Dermis lymphatic vessel endothelial cell (primary cell): ENCODE data around the gene KRTAP9-8. TPM values are rescaled to one million over a fixed set of nuclear protein-coding genes. Genes with fewer than 3 reads are reported as not detected.

Experiments
- total RNA-seq: library from RNA; depleted of rRNA; stranded (reverse); fragments of >200 nt; gene quantifications from 2 replicates; pipeline ENCODE4 v1.2.1, GENCODE V29; 2014

The KRTAP9-8 gene, protein sequence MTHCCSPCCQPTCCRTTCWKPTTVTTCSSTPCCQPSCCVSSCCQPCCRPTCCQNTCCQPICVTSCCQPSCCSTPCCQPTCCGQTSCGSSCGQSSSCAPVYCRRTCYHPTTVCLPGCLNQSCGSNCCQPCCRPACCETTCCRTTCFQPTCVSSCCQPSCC
- total RNA-seq: not detected in 2 replicates

DNA sequence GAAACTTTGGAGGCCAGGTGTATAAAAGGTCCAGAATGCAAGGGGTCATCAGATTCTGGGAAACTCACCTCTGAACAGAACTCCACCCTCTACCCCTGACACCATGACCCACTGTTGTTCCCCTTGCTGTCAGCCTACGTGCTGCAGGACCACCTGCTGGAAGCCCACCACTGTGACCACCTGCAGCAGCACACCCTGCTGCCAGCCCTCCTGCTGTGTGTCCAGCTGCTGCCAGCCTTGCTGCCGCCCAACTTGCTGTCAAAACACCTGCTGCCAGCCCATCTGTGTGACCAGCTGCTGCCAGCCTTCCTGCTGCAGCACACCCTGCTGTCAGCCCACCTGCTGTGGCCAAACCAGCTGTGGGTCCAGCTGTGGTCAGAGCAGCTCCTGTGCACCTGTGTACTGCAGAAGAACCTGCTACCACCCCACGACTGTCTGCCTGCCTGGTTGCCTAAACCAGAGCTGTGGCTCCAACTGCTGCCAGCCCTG is at the start of gene KRTAP9-8:
TSS of gene KRTAP9-8 (plus strand) at position 51 of the 489 bp plus-strand sequence. CDS start at position 104, 53 bp downstream.

DNA sequence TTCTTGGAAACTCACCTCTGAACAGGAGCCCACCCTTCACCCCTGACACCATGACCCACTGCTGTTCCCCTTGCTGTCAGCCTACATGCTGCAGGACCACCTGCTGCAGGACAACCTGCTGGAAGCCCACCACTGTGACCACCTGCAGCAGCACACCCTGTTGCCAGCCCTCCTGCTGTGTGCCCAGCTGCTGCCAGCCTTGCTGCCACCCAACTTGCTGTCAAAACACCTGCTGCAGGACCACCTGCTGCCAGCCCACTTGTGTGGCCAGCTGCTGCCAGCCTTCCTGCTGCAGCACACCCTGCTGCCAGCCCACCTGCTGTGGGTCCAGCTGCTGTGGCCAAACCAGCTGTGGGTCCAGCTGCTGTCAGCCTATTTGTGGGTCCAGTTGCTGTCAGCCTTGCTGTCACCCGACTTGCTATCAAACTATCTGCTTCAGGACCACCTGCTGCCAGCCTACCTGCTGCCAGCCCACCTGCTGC is 47.9 kb upstream of the KRTAP9-8 start, which contains the start of gene KRTAP9-1:
TSS of gene KRTAP9-1 (plus strand) at position 51 of the 482 bp plus-strand sequence. CDS start at position 51, 0 bp downstream.

DNA sequence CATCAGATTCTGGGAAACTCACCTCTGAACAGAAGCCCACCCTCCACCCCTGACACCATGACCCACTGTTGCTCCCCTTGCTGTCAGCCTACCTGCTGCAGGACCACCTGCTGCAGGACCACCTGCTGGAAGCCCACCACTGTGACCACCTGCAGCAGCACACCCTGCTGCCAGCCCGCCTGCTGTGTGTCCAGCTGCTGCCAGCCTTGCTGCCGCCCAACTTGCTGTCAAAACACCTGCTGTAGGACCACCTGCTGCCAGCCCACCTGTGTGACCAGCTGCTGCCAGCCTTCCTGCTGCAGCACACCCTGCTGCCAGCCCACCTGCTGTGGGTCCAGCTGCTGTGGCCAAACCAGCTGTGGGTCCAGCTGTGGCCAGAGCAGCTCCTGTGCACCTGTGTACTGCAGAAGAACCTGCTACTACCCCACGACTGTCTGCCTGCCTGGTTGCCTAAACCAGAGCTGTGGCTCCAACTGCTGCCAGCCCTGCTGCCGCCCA is 11.2 kb upstream of the KRTAP9-8 start, which contains the start of gene KRTAP9-2:
TSS of gene KRTAP9-2 (plus strand) at position 51 of the 498 bp plus-strand sequence. CDS start at position 58, 7 bp downstream.

DNA sequence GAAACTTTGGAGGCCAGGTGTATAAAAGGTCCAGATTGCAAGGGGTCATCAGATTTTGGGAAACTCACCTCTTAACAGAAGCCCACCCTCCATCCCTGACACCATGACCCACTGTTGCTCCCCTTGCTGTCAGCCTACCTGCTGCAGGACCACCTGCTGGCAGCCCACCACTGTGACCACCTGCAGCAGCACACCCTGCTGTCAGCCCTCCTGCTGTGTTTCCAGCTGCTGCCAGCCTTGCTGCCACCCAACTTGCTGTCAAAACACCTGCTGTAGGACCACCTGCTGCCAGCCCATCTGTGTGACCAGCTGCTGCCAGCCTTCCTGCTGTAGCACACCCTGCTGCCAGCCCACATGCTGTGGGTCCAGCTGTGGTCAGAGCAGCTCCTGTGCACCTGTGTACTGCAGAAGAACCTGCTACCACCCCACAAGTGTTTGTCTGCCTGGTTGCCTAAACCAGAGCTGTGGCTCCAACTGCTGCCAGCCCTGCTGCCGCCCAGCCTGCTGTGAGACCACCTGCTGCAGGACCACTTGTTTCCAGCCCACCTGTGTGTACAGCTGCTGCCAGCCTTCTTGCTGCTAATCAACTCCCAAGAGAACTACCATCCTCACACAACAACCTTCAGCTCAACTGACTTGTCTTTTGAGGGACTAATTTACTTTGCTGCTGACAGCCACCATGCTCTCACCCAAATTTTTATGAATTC is 5.2 kb upstream of the KRTAP9-8 start, which contains the start of gene KRTAP9-3:
TSS of gene KRTAP9-3 (plus strand) at position 51 of the 707 bp plus-strand sequence. CDS start at position 104, 53 bp downstream.

DNA sequence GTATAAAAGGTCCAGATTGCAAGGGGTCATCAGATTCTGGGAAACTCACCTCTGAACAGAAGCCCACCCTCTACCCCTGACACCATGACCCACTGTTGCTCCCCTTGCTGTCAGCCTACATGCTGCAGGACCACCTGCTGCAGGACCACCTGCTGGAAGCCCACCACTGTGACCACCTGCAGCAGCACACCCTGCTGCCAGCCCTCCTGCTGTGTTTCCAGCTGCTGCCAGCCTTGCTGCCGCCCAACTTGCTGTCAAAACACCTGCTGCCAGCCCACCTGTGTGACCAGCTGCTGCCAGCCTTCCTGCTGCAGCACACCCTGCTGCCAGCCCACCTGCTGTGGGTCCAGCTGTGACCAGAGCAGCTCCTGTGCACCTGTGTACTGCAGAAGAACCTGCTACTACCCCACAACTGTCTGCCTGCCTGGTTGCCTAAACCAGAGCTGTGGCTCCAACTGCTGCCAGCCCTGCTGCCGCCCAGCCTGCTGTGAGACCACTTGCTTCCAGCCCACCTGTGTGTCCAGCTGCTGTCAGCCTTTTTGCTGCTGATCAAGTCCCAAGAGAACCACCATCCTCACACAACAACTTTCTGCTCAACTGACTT is 11.9 kb downstream of the KRTAP9-8 start, which contains the start of gene KRTAP9-4:
TSS of gene KRTAP9-4 (plus strand) at position 51 of the 604 bp plus-strand sequence. CDS start at position 85, 34 bp downstream.

DNA sequence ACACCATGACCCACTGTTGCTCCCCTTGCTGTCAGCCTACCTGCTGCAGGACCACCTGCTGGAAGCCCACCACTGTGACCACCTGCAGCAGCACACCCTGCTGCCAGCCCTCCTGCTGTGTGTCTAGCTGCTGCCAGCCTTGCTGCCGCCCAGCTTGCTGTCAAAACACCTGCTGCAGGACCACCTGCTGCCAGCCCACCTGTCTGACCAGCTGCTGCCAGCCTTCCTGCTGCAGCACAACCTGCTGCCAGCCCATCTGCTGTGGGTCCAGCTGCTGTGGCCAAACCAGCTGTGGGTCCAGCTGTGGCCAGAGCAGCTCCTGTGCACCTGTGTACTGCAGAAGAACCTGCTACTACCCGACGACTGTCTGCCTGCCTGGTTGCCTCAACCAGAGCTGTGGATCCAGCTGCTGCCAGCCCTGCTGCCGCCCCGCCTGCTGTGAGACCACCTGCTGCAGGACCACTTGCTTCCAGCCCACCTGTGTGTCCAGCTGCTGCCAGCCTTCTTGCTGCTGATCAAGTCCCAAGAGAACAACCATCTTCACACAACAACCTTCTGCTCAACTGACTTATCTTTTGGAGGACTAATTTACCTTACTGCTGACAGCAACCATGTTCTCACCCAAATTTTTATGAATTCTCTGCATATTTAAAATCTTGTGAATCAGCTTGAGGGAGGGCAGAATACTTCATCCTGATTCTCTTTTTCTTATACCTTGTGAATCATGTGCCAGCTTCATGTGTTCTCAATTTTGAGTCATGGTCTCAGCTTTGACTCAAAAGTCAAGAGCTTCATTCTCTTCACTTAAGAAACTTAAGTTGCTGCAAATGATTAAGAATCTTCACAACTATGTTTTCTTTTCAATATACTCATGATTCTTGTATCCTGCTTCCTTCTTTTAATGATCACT is 17.8 kb downstream of the KRTAP9-8 start, which contains the start of gene KRTAP9-9:
TSS of gene KRTAP9-9 (plus strand) at position 4 of the 910 bp plus-strand sequence.

DNA sequence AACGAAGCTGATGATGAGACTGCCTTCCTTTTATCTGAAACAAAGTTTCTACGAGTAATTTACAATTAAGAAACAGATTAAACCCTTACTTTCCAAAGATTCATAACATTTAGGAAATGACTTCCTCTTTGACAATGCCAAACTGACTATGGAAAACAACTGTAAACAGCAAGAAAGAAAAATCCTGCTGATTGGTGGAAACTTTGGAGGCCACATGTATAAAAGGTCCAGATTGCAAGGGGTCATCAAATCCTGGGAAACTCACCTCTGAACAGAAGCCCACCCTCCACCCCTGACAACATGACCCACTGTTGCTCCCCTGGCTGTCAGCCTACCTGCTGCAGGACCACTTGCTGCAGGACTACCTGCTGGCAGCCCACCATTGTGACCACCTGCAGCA is 27.3 kb downstream of the KRTAP9-8 start, which contains the start of gene KRTAP9-6:
TSS of gene KRTAP9-6 (plus strand) at position 301 of the 400 bp plus-strand sequence. CDS start at position 301, 0 bp downstream.

DNA sequence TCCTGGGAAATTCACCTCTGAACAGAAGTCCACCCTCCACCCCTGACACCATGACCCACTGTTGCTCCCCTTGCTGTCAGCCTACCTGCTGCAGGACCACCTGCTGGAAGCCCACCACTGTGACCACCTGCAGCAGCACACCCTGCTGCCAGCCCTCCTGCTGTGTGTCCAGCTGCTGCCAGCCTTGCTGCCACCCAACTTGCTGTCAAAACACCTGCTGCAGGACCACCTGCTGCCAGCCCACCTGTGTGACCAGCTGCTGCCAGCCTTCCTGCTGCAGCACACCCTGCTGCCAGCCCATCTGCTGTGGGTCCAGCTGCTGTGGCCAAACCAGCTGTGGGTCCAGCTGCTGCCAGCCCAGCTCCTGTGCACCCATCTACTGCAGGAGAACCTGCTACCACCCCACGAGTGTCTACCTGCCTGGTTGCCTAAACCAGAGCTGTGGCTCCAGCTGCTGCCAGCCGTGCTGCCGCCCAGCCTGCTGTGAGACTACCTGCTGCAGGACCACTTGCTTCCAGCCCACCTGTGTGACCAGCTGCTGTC is 37.9 kb downstream of the KRTAP9-8 start, which contains the start of gene KRTAP9-7:
TSS of gene KRTAP9-7 (plus strand) at position 51 of the 543 bp plus-strand sequence. CDS start at position 51, 0 bp downstream.

Other genes with a start within 250 kb of the KRTAP9-8 start
- not detected in 2 replicates for gene KRTAP3-3, start 243.8 kb upstream of the KRTAP9-8 start, total RNA-seq
- gene KRTAP3-2, start 238.1 kb upstream of the KRTAP9-8 start, total RNA-seq: not detected in 2 replicates
- gene KRTAP3-1, start 228.9 kb upstream of the KRTAP9-8 start, total RNA-seq: not detected in 2 replicates
- not detected in 2 replicates for gene KRTAP1-5, start 210.8 kb upstream of the KRTAP9-8 start, total RNA-seq
- gene KRTAP1-4, start 207.8 kb upstream of the KRTAP9-8 start, total RNA-seq: not detected in 2 replicates
- gene KRTAP1-3, start 203.1 kb upstream of the KRTAP9-8 start, total RNA-seq: not detected in 2 replicates
- gene KRTAP1-1, start 196.5 kb upstream of the KRTAP9-8 start, total RNA-seq: not detected in 2 replicates
- gene KRTAP2-1, start 190.7 kb upstream of the KRTAP9-8 start, total RNA-seq: not detected in 2 replicates
- not detected in 2 replicates for gene KRTAP2-2, start 182.8 kb upstream of the KRTAP9-8 start, total RNA-seq
- not detected in 2 replicates for gene KRTAP2-3, start 177.9 kb upstream of the KRTAP9-8 start, total RNA-seq
- not detected in 2 replicates for gene KRTAP2-4, start 172.1 kb upstream of the KRTAP9-8 start, total RNA-seq
- gene KRTAP4-7, start 153.8 kb upstream of the KRTAP9-8 start, total RNA-seq: not detected in 2 replicates
- gene KRTAP4-8, start 139.9 kb upstream of the KRTAP9-8 start, total RNA-seq: not detected in 2 replicates
- not detected in 2 replicates for gene KRTAP4-16, start 135.8 kb upstream of the KRTAP9-8 start, total RNA-seq
- not detected in 2 replicates for gene KRTAP4-9, start 132.6 kb upstream of the KRTAP9-8 start, total RNA-seq
- gene KRTAP4-11, start 119.6 kb upstream of the KRTAP9-8 start, total RNA-seq: not detected in 2 replicates
- gene KRTAP4-12, start 113.8 kb upstream of the KRTAP9-8 start, total RNA-seq: not detected in 2 replicates
- gene KRTAP4-6, start 97.5 kb upstream of the KRTAP9-8 start, total RNA-seq: not detected in 2 replicates
- not detected in 2 replicates for gene KRTAP4-5, start 88.2 kb upstream of the KRTAP9-8 start, total RNA-seq
- not detected in 2 replicates for gene KRTAP4-4, start 77.3 kb upstream of the KRTAP9-8 start, total RNA-seq
- not detected in 2 replicates for gene KRTAP4-3, start 69.8 kb upstream of the KRTAP9-8 start, total RNA-seq
- gene KRTAP4-2, start 59.8 kb upstream of the KRTAP9-8 start, total RNA-seq: not detected in 2 replicates
- not detected in 2 replicates for gene KRTAP4-1, start 53.1 kb upstream of the KRTAP9-8 start, total RNA-seq
- gene KRTAP9-1, start 48.1 kb upstream of the KRTAP9-8 start, total RNA-seq: not detected in 2 replicates
- not detected in 2 replicates for gene KRTAP9-2, start 11.4 kb upstream of the KRTAP9-8 start, total RNA-seq
- gene KRTAP9-3, start 5.5 kb upstream of the KRTAP9-8 start, total RNA-seq: not detected in 2 replicates
- gene KRTAP9-4, start 11.7 kb downstream of the KRTAP9-8 start, total RNA-seq: not detected in 2 replicates
- gene KRTAP9-9, start 17.4 kb downstream of the KRTAP9-8 start, total RNA-seq: not detected in 2 replicates
- not detected in 2 replicates for gene KRTAP9-6, start 27.4 kb downstream of the KRTAP9-8 start, total RNA-seq
- not detected in 2 replicates for gene KRTAP9-7, start 37.7 kb downstream of the KRTAP9-8 start, total RNA-seq
- not detected in 2 replicates for gene KRTAP29-1, start 64.9 kb downstream of the KRTAP9-8 start, total RNA-seq
- not detected in 2 replicates for gene KRTAP16-1, start 71.3 kb downstream of the KRTAP9-8 start, total RNA-seq
- not detected in 2 replicates for gene KRTAP17-1, start 77.7 kb downstream of the KRTAP9-8 start, total RNA-seq
- not detected in 2 replicates for gene KRT33A, start 112.8 kb downstream of the KRTAP9-8 start, total RNA-seq
- not detected in 2 replicates for gene KRT33B, start 131.8 kb downstream of the KRTAP9-8 start, total RNA-seq
- gene KRT34, start 144.3 kb downstream of the KRTAP9-8 start, total RNA-seq: not detected in 2 replicates
- gene KRT31, start 159.6 kb downstream of the KRTAP9-8 start, total RNA-seq: not detected in 2 replicates
- not detected in 2 replicates for gene KRT37, start 186.6 kb downstream of the KRTAP9-8 start, total RNA-seq
- not detected in 2 replicates for gene KRT38, start 203.0 kb downstream of the KRTAP9-8 start, total RNA-seq
- not detected in 2 replicates for gene KRT32, start 229.4 kb downstream of the KRTAP9-8 start, total RNA-seq
- not detected in 2 replicates for gene KRT35, start 243.2 kb downstream of the KRTAP9-8 start, total RNA-seq